Hepatocyte (in vitro differentiated cells): ENCODE measurements around the gene TMEM95.

ENCODE experiments used
- CTCF ChIP-seq: fragments of 200-600 bp; sonication (generic); IDR thresholded peaks from 2 replicates; pipeline ENCODE4 v1.5.1; 2016; ENCODE audit warnings: antibody characterized with exemption, mild to moderate bottlenecking; ENCODE audit not compliant: poor library complexity
- EZH2 ChIP-seq: fragments of 200-600 bp; sonication (generic); IDR thresholded peaks from 2 replicates; pipeline ENCODE4 v1.6.1; 2016; ENCODE audit warnings: antibody characterized with exemption, mild to moderate bottlenecking, borderline replicate concordance

GRCh38 chr17:7313890-7314718, 40.9 kb upstream of the TMEM95 start:
- no peak for TF ChIP-seq EZH2
- TF ChIP-seq CTCF, result no peak
